Bone marrow (tissue), 2 donors: ENCODE measurements around the gene PEX16.
"Not testable (repeated sequence)": the region's sequence is repeated elsewhere in the genome, so short reads cannot be mapped to it uniquely, and the experiment has no call there.

ENCODE experiments used
- DNase-seq, 2 donors: peaks; one replicate each; lab custom pipeline; 2025; lab: John Stamatoyannopoulos, UW

PEX16 gene

GRCh38 chr11:45918331-45918941 is 759 bp upstream of the PEX16 start:
- peak; percentile 34 to 58 for DNase-seq

GRCh38 chr11:45917286-45917622 is 423 bp downstream of the PEX16 start:
- DNase-seq: no peak

GRCh38 chr11:45915446-45915845 is 2.2 kb downstream of the PEX16 start:
- DNase-seq: no peak

GRCh38 chr11:45913942-45914635 is 3.6 kb downstream of the PEX16 start:
- DNase-seq: no peak

GRCh38 chr11:45913514-45913913 is 4.2 kb downstream of the PEX16 start:
- DNase-seq: no peak

GRCh38 chr11:45910623-45911022 is 7.1 kb downstream of the PEX16 start:
- DNase-seq: no peak

GRCh38 chr11:45909594-45910475 is 7.8 kb downstream of the PEX16 start:
- no peak for DNase-seq

GRCh38 chr11:45907911-45908370 is 9.7 kb downstream of the PEX16 start:
- DNase-seq: no peak

- DNase-seq: no peak
Observed at GRCh38 chr11:45906965-45907611, 10.6 kb downstream of the PEX16 start, which contains the start of gene FREY1. Gene FREY1 (minus strand): TSS chr11:45907271. CDS start chr11:45907245, 26 bp downstream.

GRCh38 chr11:45906096-45906682 is 11.5 kb downstream of the PEX16 start:
- no peak for DNase-seq

GRCh38 chr11:45905576-45905975 is 12.1 kb downstream of the PEX16 start:
- not testable (repeated sequence) for DNase-seq

GRCh38 chr11:45905095-45905494 is 12.6 kb downstream of the PEX16 start:
- no peak for DNase-seq

- DNase-seq: no peak
Observed at GRCh38 chr11:45904309-45904915, 13.3 kb downstream of the PEX16 start.

GRCh38 chr11:45902452-45903380 is 15.0 kb downstream of the PEX16 start:
- no peak for DNase-seq

GRCh38 chr11:45901626-45902025 is 16.1 kb downstream of the PEX16 start:
- no peak for DNase-seq

GRCh38 chr11:45900916-45901617 is 16.6 kb downstream of the PEX16 start:
- no peak for DNase-seq

GRCh38 chr11:45900175-45900800 is 17.4 kb downstream of the PEX16 start:
- not testable (repeated sequence) for DNase-seq

- peak in 1 of 2 donors; percentile 42 for DNase-seq
Observed at GRCh38 chr11:45899448-45900174, 18.1 kb downstream of the PEX16 start.
